GM18861 (cell line): ENCODE results near the gene HNRNPA3.
"Not testable (repeated sequence)": the region's sequence is repeated elsewhere in the genome, so short reads cannot be mapped to it uniquely, and the experiment has no call there.

Experiments used
- ATAC-seq: cut with Tn5 transposase; IDR thresholded peaks from one replicate; pipeline ENCODE4 v1.9.1; 2021; ENCODE audit not compliant: unreplicated experiment

Gene HNRNPA3

GRCh38 chr2:177254433-177255226 lies 42.0 kb downstream of the HNRNPA3 start:
- ATAC-seq = no peak

- no peak for ATAC-seq
Measured at GRCh38 chr2:177255227-177255601, 42.6 kb downstream of the HNRNPA3 start.

- no peak for ATAC-seq
Measured at GRCh38 chr2:177256026-177256425, 43.4 kb downstream of the HNRNPA3 start.

GRCh38 chr2:177256695-177257094 lies 44.1 kb downstream of the HNRNPA3 start:
- ATAC-seq = no peak

- no peak for ATAC-seq
Measured at GRCh38 chr2:177257471-177257870, 44.9 kb downstream of the HNRNPA3 start.

- no peak for ATAC-seq
Measured at GRCh38 chr2:177258059-177258458, 45.5 kb downstream of the HNRNPA3 start.

- ATAC-seq = no peak
Measured at GRCh38 chr2:177260379-177260778, 47.8 kb downstream of the HNRNPA3 start.

- ATAC-seq = no peak
Measured at GRCh38 chr2:177261116-177262060, 48.8 kb downstream of the HNRNPA3 start.

GRCh38 chr2:177262092-177262491 lies 49.5 kb downstream of the HNRNPA3 start:
- no peak for ATAC-seq

GRCh38 chr2:177262958-177263450 lies 50.4 kb downstream of the HNRNPA3 start:
- no peak for ATAC-seq

- ATAC-seq = peak; percentile 41
Measured at GRCh38 chr2:177263451-177264208, 51.0 kb downstream of the HNRNPA3 start.

- ATAC-seq = peak; percentile 5
Measured at GRCh38 chr2:177264209-177264692, 51.7 kb downstream of the HNRNPA3 start.

- peak; percentile 47 for ATAC-seq
Measured at GRCh38 chr2:177264693-177265587, 52.3 kb downstream of the HNRNPA3 start, which contains the start of gene NFE2L2. Gene NFE2L2, minus strand, starts transcription at chr2:177264727. Its CDS starts 151 bp downstream, at chr2:177264576.

- peak; percentile 16 for ATAC-seq
Measured at GRCh38 chr2:177265824-177266817, 53.5 kb downstream of the HNRNPA3 start.

- not testable (repeated sequence) for ATAC-seq
Measured at GRCh38 chr2:177266955-177267354, 54.4 kb downstream of the HNRNPA3 start.

GRCh38 chr2:177268187-177268871 lies 55.7 kb downstream of the HNRNPA3 start:
- no peak for ATAC-seq

GRCh38 chr2:177268901-177269300 lies 56.3 kb downstream of the HNRNPA3 start:
- no peak for ATAC-seq

- ATAC-seq = no peak
Measured at GRCh38 chr2:177270531-177270930, 57.9 kb downstream of the HNRNPA3 start.
